CD4-positive, alpha-beta T cell treated with Interleukin-15 for 4 hours (primary cell): Measurements from ENCODE around the gene IL1RAPL2.

Experiments used
- DNase-seq: peaks from one replicate; pipeline ENCODE4 v3.0.0-alpha.2; 2020; ENCODE audit warnings: low spot score

IL1RAPL2 gene

DNA sequence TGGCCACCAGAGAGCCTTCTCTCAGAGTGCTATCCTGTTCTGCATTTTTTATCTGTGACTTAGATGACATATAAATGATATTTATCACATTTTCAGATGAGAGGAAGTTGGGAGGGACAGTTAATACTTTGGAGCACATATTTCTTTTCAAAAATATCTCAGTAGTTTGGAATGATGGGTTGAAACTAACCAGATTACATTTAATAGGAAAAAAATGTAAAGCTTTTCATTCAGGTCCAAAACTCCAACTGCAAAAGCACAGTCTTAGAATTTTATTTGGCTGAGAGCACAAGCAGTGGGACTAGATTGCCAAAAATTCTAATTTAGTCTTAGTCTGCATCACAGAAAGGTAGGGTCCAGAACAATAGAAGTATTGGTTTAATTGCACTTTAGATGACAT lies 902.7 kb downstream of the IL1RAPL2 start:
- no peak for DNase-seq

DNA sequence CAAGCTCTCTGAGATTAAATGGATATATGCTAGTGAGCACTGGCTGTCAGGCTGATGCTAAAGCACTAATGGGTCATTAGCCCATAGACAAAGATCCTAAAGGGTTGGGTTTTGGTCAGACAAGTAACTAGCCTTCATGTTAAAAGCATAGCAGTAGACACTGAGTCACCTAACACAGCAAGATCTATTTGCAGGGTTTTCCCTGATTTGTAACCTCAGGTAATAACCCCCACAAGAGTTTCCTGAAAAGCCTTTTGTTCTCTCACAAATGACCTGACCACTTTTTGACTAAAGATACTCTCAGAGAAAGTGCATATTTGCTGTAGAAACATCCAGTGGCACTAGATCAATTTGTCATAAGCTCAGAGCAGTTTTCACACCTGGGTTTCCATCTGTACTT lies 905.6 kb downstream of the IL1RAPL2 start:
- DNase-seq: no peak

DNA sequence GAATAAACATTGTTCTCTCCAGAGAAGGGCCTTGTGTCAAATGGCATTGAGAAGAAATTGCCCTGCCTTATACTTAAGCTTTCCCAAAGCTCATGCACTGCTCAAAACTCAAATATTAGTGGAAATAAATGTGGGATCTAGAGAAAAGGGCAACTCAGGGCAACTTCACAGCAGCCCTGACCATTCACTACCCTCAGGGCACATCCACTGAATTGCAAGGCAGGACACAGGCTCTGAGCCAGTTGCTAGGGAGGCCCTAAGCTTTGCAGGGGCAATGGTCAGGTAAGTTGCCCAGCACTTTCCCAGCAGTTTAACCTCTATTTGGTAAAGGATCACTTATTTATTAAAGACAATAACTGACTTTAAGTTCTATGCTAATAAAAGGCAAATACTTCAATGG lies 909.8 kb downstream of the IL1RAPL2 start:
- DNase-seq: no peak

DNA sequence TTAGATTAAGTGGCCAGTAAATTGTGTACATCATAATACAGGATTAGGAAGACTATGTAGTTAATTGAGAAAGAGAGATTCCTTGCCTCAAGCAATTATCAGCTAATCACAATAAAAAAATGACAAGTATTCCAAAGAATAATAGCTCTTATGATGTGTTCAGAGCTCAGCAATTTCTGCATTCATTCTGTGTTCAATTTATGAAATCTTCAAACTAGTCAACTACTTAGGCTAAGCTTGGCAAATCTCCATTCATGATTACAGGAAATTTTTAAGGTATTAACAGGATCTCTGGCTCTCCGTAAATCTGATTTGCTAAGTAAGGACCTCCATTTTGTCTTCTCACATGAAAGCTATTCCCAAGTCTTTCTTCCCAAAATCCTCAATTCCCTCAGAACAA lies 911.4 kb downstream of the IL1RAPL2 start:
- DNase-seq: no peak

DNA sequence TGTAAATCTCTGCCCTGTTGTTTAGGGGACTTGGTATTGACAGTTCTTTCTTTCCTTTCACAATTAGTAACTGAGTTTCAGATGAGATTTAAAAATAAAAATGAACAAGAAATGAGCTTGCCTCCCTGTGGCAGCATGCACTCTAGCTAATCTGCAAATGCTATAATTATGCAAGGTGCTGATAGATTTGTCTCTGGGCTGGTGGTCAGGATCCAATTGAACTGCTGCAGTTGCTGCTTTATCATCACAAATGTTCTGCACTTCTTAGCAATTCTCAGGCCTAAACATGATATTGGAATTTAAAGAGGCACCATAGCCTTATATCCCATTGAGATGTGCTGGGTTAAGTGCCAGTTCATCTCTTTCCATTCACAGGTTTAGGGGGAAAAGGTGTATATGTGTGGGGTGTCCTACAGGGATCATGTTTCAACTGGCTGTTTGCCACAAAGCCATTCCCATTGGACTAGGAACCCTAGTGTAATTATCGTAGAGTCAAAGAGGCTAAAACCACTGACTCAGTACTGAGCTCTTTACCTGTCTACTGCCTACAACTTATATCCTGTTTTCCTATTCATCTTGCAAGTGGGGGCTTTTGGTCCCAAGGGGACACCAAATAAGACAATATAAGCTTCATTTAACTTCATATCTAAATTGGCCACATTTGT lies 914.8 kb downstream of the IL1RAPL2 start:
- DNase-seq: no peak

GRCh38 chrX:105483011-105483410 lies 917.0 kb downstream of the IL1RAPL2 start:
- DNase-seq: no peak

DNA sequence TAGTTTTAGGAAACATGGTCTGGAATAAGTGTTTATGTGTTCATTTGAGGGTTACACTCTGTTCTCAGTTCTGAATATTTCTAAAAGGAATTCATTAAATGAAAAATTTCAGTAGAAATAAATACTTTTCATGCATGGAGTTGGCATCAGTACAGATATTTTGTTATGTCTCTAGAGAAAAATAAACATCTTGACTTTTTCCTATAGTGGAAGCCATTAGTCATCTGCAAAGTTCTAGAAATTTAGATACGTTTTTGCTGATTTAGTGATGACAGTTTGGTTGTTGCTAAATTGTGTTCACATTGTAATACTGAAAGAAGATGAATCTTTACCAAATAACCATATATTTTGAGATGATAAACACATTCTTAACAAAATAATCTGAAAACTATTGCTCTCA lies 922.7 kb downstream of the IL1RAPL2 start:
- DNase-seq: no peak

- no peak for DNase-seq
Measured at GRCh38 chrX:105495376-105495775, 929.4 kb downstream of the IL1RAPL2 start.

- DNase-seq: no peak
Measured at GRCh38 chrX:105502336-105502735, 936.3 kb downstream of the IL1RAPL2 start.

- DNase-seq: no peak
Measured at GRCh38 chrX:105515561-105515960, 949.6 kb downstream of the IL1RAPL2 start.

DNA sequence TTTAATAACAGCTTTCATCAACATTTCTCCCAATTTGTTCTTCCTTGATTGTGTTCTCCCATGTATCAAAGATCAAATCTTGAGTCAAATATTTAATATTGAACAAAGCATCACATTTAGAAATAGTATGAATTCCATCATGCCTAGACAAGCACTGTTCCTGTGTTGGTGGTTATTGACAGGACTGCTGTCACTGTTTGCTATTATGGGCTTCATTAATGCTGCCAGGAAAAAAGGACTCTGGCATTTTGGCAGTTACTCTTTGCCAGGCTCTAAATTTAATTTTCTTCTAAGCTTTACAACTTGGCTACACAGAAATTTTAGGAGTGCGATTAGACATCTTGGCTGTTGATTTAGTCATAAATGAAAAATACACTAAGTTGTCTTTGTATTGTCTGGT lies 960.4 kb downstream of the IL1RAPL2 start:
- no peak for DNase-seq

GRCh38 chrX:105527759-105528158 lies 961.8 kb downstream of the IL1RAPL2 start:
- DNase-seq: no peak

- no peak for DNase-seq
Measured at GRCh38 chrX:105533951-105534350, 968.0 kb downstream of the IL1RAPL2 start.

DNA sequence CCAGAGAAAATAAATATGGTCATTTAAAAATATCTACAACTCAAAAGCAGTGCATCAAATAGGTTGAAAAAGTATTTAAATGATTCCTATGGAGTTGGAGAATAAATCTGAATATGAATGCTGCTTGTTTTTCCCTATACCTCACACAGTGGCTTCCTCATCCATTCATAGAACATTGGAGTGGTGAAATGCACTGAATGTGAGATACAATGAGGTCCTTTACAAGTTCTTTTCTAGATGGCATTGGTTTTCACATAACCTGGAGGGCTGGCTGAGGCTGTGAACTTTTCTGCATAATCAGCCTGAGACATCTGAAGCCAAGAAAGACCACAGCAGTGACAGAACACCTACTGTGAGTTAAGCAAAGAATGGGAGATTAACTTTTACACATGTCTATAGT lies 977.3 kb downstream of the IL1RAPL2 start:
- DNase-seq: no peak

GRCh38 chrX:105550043-105550663 lies 984.2 kb downstream of the IL1RAPL2 start:
- DNase-seq: no peak

DNA sequence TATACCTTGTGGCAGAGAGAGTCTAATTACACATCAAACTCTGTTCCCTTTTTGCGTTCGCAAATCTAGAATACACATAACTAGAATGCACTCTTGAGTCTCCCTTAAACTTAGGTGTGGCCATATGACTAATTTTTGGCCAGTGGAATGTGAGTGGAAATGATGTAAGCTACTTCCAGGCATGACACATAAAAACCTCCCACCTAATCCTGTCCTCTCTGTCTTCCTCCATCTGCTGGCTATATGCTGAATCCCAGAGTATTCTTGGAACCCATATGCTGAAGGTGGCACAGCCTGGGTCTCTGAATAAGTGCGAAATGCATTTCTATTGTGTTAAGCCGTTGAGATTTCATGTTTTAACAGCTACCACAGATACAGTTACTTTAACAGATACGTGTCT lies 986.4 kb downstream of the IL1RAPL2 start:
- no peak for DNase-seq

DNA sequence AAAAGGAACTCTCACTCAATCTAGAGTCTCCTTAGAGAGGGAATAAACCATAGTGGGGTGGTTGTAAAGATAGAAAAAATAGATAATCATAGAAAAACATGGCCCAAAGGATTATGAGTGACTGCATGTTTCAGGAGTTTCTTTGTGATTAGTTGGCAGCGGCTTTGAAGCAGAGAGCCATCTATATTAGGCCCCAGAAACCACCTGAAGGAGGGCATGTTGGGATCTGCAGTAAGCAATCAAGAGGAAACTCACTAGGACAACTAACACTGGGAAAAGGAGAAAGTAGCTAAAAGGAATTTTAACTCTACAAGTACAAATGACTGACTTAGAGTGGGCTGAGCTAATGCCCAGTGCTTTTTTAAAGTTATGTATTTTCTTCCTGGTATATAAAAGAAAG lies 987.1 kb downstream of the IL1RAPL2 start:
- DNase-seq: no peak

DNA sequence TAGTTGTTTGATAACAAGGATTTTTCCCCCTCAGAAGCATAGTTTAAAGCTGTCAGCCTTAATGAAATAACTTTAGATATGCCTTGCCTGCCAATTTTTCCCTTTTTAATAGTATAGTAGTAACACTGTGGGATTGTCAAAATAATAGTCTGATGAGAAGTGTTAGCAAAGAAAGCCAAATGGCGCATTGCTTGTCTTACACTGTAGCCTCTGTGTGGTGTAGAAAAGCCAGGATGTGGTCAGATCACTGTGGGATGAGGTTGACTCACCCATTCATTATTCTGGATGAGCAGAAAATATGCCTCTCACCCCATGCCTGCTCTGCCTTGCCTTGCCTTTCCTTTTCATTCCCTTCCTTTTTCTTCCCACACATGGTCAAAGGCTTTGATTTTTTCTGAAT lies 998.5 kb downstream of the IL1RAPL2 start:
- no peak for DNase-seq

- no peak for DNase-seq
Measured at GRCh38 chrX:105565856-105566255, 999.9 kb downstream of the IL1RAPL2 start.

- DNase-seq: no peak
Measured at GRCh38 chrX:105567082-105567481, 1001.1 kb downstream of the IL1RAPL2 start.

- DNase-seq: no peak
Measured at GRCh38 chrX:105608745-105609144, 1042.7 kb downstream of the IL1RAPL2 start.

DNA sequence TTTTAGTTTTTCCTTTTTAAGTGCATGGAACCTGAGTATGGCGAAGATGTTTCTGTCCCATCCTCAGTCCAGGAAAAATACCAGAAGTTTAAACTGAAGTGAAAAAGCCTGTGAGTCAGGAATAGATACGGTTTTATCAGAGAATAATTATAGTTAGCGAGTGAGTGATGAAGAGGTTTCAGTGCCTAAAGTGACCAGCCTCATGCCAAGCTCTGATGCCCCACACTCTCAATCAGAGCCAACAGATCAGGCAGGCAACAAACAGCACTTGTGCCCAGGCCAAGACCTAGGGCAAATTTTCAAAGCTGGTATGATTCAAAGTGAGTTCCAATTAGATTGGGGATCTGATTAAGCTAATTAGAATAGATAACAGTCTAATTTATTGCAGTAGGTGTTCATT lies 1043.5 kb downstream of the IL1RAPL2 start:
- no peak for DNase-seq

DNA sequence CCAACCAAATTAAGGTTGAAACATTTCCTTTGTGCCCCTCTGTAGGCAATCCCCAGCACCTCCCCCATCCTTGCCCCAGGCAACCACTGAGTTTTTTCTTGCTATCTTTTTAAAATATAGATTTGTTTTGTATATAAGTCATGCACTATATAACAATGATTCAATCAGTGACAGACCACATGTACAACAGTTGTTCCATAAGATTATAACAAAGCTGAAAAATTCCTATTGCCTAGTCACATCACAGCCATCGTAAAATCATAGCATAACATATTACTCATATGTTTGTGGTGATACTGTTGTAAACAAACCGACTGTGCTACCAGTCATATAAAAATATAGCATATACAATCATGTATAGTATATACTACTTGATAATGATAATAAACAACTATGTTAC lies 1044.4 kb downstream of the IL1RAPL2 start:
- DNase-seq: no peak
